T-helper 1 cell (primary cell): ENCODE measurements around the gene TBCD.

ENCODE experiments used
- DNase-seq, 5 donors: peaks; one replicate each; pipeline ENCODE4 v3.0.0-alpha.2; 2012 to 2020

The TBCD gene

DNA sequence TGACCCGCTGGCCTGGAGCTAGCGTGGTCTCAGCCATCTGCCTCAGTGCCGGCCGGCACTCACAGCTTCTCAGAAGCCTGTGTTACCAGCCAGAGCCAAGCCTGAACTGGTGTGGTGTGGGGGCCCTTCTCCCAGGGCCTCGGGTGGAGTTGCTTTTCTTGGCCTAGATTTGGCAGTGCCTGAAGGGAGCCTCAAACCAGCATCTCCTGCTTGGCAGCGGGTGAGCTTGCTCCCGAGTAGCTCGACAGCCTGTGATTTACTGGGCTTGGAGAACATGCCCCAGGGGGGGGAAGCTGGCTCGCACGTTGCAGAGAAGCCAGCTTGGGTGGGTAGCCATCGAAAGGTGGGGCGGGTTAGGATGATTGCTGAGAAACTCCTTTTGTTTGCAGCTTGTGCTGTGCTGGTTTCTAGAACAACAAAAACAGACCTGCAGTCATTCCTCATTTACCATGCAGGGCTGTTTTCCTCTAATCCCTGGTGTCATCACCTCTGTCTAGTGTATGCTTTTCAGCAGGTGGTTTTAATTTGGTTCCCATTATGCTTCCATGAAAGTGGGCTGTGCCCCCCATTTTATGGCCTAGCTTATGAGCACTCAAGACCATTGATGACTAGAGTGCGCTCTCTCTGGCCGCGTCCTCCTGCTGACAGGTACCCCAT is 42.2 kb downstream of the TBCD start:
- DNase-seq: no peak

DNA sequence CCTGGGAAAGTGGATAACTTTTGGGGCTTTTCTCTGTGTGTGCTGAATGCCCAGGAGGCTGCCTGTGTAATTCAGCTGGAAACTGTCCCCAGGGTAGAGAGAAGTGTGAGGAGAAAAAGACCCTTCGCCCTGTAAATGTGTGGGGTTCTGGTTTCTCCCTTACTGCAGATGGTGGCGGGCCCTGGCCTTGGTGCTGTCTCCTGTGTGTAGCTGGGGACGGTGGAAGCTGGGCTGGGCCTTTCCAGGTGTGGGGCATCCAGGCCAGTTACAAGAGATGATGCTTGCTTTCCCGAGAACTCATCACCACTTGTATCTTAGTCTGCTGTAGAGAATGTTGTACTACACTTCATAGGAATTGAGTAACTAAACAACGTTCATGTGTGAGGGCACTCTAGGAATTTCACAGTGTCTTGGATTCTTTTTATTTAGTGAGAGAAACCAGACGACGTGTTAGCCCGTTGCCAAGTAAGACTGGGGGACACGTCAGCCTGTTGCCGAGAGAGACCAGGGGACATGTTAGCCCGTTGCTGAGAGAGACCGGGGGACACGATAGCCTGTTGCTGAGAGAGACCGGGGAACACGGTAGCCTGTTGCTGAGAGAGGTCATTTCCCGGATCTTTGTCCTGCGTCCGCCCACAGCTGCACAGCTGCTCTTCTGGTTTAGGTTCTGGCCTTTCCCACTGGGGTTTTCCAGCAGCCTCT is 43.1 kb downstream of the TBCD start:
- DNase-seq: no peak

DNA sequence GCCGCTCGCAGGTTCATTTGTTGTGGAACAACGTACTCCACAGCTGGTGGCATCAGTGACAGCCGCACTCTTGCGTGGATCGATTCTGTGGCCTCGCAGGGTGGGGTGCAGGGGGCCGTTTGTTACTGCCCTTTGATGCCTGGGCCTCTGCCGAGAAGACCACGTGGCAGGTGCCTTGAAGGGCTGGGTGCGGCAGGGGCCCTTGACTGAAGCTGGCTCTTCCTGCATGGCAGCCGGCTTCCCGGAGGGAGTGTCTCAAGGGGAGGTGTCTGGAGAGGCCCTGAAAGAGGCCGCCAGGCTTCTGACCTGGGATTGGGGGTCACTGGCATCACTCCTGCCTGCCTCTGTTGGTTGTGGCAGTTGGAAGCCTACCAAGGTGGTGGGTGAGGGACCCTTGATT is 43.8 kb downstream of the TBCD start:
- no peak for DNase-seq

DNA sequence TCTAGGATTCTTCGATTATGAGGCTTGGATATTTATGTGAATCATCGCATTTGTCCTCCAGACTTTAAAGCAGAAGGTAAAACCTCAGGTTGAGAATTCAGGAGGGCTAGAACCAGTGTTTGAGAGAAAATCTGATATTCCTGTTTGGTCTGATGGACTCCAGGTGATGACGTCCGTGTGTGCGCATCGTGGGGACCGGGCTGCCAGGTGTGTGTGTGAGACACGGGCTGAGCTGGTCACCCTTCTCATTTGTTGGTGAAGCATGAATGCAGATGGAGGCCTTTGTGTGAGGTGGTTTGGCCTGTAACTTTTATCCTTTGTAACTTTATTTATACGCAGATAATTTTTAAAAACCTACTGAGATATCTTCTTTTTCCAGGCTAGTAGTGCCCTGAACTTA is 45.2 kb downstream of the TBCD start:
- no peak for DNase-seq

DNA sequence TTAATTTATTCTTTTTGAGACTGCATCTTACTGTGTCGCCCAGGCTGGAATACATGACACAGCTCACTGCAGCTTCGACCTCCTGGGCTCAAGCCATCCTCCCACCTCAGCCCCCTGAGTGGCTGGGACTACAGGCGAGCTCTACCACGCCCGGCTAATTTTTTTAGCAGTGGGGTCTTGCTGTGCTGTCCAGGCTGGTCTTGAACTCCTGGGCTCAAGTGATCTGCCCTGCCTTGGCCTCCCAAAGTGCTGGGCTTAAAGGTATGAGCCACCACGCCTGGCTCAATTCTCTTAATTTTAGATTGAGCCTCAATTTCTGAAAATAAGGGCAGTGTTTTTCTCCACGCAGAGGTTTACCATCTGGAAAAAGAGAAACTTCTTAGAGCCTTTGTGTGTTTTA is 46.9 kb downstream of the TBCD start:
- no peak for DNase-seq

DNA sequence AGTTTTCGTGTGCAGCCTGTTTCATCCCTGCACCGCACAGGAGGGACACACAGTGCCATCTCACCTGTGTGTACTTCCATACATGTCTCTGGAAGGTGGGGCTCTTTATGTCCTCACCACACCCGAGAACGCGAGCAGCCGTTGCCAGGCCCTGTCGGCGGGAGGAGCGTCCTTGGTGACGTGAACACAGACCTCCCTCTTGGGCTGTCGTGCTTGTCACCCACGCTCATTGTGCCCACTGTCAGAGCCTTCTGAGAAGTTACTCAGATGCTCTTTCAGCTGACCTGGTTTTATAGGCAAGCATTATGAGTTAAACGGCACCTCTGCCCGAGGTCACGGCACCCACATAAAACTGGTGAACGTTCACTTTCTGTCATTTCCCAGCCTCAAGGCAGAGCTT is 47.7 kb downstream of the TBCD start:
- DNase-seq: no peak

DNA sequence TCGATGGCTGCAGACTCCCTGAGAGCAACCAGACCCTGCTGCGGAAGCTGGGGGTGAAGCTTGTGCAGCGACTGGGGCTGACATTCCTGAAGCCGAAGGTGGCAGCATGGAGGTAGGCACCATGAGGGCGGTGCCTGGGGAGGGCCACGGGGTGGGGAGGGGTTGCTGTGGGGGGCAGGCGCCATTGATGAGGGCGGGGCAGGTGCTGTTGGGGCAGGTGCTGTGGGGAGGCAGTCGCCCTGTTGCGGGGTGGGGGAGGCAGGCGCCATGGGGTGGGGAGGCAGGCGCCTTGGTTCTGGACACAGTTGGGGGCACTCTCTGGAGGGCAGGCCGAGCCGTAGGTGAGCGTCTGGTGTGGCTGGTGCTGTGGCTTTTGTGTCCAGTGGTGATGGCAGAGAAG is 49.0 kb downstream of the TBCD start:
- DNase-seq: no peak

DNA sequence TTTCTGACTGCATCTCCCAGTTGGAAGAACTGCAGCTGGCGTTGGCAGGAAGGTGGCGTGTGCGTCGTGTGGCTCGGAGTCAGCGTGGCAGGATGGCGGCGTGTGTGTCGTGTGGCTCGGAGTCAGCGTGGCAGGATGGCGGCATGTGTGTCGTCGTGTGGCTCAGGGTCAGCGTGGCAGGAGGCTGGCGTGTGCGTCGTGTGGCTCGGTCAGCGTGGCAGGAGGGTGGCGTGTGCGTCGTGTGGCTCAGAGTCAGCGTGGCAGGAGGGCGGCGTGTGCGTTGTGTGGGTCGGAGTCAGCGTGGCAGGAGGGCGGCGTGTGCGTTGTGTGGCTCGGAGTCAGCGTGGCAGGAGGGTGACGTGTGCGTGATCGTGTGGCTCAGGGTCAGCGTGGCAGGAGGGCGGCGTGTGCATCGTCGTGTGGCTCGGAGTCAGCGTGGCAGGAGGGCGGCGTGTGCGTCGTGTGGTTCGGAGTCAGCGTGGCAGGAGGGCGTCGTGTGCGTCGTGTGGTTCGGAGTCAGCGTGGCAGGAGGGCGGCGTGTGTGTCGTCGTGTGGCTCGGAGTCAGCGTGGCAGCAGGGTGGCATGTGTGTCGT is 49.6 kb downstream of the TBCD start:
- DNase-seq: no peak

DNA sequence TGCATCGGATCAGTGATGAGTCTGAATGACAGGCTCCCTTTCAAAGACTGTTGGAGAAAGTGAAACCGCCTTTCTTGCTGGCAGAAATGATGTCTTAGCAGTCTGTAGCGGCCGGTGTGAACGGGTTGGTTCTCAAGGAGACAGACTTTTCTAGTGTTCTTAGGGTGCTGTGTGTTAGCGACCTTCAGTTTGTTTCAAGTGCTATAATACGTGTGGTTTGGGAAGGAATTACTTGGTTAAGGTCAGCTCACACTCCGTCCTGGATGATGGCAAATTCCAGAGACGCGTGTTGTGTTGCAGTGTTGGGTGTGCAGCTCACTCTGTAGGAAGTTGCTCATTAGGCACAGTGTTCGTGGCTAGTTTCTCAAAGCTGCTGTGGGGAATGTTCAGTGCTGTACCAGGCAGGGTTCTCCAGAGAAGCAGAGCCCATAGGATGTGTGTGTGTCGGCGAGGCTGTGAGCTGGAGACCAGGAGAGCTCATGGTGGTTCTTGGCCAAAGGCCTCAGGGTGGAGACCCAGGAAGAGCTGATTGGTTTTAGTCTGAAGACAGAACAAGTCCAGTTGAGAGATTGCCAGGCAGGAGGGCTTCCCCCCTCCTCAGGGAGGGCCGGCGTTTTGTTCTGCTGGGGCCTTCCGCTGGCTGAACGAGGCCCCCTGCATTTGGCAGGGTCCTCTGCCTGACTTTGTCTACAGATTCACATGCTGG is 50.4 kb downstream of the TBCD start:
- no peak for DNase-seq

DNA sequence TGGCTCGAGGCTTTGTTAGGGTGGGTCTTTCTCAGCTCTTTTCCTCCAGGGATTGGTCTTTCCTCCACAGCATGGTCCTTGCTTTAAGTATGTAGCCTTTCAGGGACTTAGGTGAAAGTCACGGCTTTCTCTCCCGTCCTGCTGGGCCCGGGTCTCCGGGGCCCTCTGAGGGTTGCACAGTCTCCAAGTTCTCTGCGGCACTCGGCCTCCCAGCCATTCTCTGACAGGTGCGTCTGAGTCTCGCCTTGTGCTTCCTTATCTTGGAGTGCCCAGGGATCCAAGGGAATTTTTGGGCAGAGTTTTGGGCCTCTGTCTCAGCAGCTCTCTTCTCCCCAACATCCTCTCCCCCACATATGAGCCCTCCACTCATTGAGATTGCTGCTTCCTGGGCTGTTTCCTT is 51.3 kb downstream of the TBCD start:
- no peak for DNase-seq

DNA sequence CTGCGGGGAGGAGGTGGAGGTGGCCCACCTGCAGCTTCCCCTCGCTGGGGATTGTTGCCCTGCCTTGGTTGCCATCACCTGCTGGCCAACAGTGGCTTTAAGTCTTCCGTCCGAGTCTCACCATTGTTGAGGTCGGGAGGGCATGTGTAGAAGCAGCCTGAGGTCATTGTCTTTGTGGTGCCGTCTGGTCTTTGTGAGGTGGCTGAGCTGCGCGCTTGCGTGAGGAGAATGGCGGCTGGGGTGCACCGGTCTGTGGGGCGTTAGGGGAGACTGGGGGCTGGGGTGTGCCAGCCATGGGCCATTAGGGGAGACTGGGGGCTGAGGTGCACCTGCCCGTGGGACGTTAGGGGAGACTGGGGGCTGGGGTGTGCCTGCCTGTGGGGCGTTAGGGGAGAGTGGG is 51.7 kb downstream of the TBCD start:
- no peak for DNase-seq

DNA sequence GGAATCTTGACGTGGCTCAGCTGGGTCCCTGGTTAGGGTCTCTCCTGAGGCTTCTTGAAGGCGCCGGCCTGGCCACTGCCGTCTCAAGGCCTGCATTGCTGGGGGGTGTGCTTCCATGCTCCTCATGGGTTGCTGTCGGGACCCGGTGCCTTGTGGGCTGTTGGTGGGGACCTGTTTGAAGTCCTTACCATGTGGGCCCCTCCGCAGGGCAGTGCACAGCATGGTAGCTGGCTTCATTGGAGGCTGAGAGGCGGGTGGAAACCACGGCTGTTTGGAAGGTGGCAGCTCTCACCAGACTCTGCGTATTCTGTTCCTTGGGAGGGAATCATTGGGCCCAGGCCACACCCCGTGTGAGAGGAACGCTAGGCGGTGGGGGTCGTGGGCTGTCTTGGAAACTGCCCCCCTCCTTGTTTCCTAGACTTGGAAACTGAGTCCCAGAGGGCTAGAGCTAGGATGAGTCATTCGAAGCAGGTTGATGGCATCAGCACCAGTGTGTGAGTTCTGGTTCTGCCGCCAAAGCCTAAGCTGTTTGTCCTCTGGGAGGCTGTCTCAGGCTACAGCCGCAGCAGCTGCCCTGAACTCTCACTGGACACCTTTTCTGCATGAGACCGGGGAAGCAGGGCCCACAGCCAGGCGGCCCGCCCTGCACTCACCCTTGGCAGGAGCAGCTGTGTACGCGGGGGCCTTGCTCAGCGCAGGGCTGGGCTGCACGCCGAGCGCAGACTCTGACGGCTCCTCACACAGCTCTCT is 52.8 kb downstream of the TBCD start:
- DNase-seq: no peak

DNA sequence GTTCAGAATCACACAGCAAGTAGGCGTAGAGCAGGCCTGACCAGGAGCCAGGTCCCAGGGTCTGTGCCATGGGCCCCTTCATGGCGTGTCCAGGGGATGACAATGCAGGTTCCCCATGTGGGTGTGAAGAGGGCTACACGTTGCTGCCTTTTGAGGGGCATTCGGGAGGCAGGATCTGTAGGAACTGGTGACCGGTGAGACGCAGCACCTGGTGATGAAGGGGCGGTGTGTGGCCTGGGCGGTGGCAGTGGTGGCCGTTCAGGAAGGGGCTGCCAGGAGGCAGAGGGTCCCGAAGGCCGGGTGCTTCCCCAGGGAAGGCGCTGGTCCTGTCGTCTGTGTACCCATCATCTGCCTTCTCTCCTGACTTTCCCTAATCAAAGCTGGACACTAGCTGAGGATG is 53.4 kb downstream of the TBCD start:
- no peak for DNase-seq

DNA sequence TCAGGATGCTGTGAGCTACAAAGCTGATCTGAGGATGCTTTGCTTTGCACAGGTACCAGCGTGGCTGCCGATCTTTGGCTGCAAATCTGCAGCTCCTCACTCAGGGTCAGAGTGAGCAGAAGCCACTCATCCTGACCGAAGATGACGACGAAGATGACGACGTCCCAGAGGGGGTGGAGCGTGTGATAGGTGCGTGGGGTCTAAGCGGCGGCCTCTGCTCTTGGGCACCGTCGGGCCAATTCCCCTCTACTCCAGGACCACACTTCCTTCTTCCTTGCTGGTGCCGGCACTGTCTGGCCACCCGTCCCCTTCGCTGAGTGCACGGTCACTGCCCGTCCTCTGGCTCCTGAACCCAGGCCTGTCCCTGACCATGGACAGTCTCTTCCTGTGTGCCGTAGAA is 54.0 kb downstream of the TBCD start:
- no peak for DNase-seq

DNA sequence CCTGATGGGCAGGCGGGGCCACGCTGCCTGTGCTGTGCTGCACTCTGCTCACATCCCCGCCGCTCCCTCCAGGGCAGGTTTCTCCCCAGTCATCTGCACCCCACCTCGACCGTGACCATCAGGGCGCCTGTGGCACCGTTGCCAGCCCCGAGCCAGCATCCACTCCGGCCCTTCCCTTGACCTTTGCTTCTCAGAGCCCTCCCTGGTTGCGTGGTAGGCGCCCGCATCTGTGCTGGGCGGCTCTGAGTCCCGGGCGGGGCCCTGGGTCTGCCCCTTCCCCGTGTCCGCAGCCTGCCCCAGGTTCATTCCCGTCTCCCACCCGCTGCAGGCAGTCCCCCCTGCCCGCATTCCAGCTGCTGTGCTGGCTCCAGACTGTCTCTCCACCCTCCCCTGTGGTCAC is 54.8 kb downstream of the TBCD start:
- no peak for DNase-seq

DNA sequence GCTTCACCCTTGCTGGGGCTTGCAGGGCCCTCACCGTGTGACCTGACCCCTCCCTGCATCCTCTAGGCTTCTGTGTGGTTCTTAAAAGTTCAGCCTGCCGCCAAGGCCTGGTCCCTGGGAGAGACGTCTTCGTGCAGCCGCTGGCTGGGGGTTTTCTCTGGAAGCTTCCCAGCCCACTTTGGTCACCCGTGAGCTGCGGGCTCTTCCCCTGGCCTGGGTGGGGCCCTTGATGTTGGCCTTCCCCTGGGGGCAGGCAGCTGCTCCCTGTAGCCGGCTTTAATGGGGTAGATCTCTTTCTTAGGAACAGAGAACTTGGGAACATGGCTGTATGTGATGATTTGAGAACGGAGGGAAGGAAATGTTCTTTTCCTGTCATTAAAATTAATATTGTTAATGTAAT is 55.2 kb downstream of the TBCD start:
- no peak for DNase-seq

DNA sequence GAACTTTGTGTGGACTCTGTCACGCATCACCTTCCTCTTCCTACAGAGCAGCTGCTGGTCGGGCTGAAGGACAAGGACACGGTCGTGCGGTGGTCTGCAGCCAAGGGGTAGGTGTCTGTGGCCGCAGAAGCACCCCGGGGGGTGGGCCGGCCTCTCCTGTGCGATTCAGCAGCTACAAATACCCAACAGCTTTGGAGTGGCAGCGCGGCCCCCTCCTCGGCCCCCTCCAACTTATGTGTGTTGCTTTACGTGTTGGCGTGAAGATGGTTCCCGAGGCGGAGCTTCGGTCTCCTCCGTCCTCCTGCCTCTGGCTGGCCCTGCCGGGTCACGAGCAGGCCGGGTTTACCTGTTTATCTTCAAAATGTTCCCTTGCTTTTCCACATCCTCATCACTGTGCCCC is 55.7 kb downstream of the TBCD start:
- no peak for DNase-seq

DNA sequence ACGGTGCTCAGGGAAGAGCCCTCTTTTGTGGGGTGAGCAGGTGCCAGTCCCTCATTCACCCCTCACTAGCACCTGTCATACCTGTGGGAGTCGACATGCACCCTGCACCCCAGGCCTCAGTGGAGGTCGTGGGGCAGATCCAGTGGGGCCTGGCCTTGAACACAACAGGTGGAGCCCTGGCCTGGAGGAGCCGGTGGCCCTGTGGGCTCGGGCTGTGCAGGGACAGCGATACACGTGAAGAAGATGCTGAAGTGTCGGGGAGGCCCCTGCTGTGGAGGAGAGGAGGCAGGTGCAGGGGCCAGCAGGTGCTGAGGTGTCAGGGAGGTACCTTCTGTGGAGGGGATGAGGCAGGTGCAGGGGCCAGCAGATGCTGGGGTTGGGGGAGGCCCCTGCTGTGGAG is 56.1 kb downstream of the TBCD start:
- DNase-seq: no peak

DNA sequence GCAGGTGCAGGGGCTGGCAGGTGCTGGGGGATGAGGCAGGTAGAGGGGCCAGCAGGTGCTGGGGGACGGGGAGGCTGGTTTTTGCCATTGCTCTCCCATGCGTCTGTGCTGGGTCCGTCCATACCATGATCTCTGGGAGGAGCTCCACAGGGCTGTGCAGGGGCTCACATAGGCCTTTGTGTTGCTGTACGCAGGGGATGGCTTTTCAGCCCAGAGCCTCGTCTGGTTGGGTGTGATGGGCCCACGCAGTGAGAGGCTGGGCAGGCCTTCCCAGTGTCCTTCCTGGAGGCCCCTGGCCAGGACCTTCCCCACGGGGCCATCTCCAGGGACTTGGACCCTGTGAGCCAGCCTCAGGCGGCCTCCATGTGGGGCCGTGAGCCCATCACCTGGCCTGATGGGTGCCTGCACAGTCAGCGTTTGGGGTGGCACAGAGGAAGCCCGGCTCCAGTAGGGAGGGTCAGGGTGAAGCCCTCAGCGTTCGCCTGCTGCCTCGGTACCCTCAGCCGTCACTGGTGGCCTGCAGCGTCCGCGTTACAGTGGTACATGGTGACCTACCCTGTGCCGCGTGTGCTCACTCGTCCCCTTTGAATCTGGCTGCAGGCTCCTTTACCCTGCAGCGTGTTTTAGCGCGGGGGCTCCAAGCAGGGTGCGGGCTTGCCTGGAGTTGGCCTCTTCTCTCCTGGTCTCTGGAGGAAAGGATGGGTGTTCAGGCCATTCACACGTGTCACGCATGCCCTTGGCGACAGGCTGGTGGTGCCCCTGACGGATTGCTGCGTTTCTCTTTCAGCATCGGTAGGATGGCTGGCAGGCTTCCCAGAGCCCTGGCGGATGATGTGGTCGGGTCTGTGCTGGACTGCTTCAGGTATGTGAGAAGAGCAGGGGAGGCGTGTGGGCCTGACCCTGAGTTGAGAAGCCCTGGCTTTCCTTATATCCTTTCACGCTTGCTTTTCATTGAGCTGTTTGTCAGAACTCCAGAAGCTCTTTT is 57.3 kb downstream of the TBCD start:
- DNase-seq: no peak

DNA sequence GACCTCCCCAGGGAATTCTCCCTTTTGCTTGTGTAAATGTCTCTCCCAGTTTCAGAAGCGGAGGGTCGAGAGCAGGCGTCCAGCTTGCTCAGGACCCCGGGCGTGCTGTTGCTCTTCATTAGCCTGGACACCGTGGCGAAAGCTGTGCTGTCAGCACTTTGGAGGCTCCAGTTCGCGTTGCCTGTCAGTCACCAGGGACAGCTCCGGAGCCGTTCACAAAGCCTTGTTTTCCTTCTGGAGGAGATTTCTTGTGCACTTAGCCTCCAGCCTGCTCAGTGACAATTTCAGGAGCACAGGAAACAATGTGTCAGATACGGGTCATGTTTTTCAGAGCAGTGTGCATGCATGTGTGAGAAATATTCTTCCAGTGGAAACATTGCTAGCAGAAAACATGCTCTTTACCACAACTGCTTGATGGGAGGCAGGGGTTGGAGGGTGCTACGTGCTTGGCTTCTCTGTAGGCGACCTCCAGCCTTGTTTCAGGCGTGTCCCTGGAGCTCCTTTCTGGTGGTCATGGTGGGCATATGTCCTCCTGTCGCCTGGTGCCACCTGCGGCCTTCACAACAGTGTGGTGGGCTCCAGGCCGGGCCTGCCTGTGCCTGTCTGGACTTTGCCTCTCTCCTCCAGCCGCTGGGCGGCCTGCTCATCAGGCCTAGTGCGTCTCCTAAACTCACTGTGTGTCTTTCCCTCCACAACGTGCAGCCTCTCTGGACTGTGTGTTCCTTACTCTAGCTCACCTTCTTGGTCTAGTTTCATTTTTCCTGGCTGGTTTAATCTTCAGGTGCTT is 59.0 kb downstream of the TBCD start:
- no peak for DNase-seq

DNA sequence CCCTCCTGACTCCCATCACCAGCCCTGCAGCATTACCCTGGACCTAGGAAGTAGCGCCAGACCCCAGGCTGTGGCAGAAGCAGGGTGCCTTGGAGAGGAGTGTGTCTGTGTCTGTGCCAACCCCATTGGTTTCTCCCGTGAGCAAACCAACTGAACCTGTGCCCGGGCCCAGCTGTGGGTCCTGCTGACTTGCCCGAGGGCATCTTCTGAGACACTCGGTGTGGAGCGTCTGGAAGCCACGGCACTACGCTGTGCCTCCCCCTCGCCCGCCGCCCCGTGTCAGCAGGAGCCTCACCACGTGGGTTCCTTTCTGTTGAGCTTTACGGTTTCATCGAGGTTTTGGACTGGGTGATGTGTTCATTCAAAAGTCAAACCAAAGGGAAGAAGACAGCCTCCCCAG is 60.2 kb downstream of the TBCD start:
- DNase-seq: no peak
